RWPE1 (cell line): ENCODE measurements around the gene EFNA5.
"Not testable (repeated sequence)": the region's sequence is repeated elsewhere in the genome, so short reads cannot be mapped to it uniquely, and the experiment has no call there.

Source experiments
- CTCF ChIA-PET: fragments of 350-600 bp; sonication (Branson Sonifier 250); formaldehyde crosslinking; extraction: SDS; loops from one replicate; lab custom pipeline; 2021; lab: Yijun Ruan, JAX
- POLR2A ChIA-PET: fragments of 400-600 bp; formaldehyde crosslinking; extraction: SDS; loops from one replicate; lab custom pipeline; 2020; ENCODE audit warnings: antibody characterized with exemption; ENCODE audit not compliant: low non-redundant PET; lab: Yijun Ruan, JAX
- DNase-seq: peaks from one replicate; pipeline ENCODE4 v3.0.0; 2012; ENCODE audit warnings: low spot score
- H3K27ac ChIP-seq: fragments of 450-650 bp; 2 replicates; pipeline ENCODE4 v1.5.1; 2017
- CTCF ChIP-seq: fragments of 450-650 bp; conservative IDR thresholded peaks from 2 replicates; pipeline ENCODE4 v1.5.1; 2017; ENCODE audit warnings: low read depth, mild to moderate bottlenecking

Gene EFNA5

GRCh38 chr5:107435061-107435460 lies 235.7 kb downstream of the EFNA5 start:
- ChIA-PET CTCF (no interaction called here), POLR2A (no interaction called here)
- no peak for TF ChIP-seq CTCF
- DNase-seq, result no peak
- no peak overlapping the region for H3K27ac ChIP-seq

- CTCF ChIA-PET, H3K27ac ChIP-seq, POLR2A ChIA-PET, DNase-seq: not testable (repeated sequence)
These were observed 237.1 kb downstream of the EFNA5 start for GRCh38 chr5:107433646-107434045.

- ChIA-PET POLR2A (no interaction called here), CTCF (interaction anchor here (0.7 kb wide), 1 partner anchor 22 kb away, joined by 3 read pairs; no protein-coding TSS in a partner anchor)
- TF ChIP-seq CTCF, result no peak
- no peak overlapping the region for H3K27ac ChIP-seq
- DNase-seq, result peak; percentile 56
These were observed 238.7 kb downstream of the EFNA5 start for GRCh38 chr5:107431998-107432397.

- TF ChIP-seq CTCF, result no peak
- H3K27ac ChIP-seq, result no peak overlapping the region
- ChIA-PET POLR2A (no interaction called here), CTCF (interaction anchor here (0.7 kb wide), 1 partner anchor 23 kb away, joined by 3 read pairs; no protein-coding TSS in a partner anchor)
- no peak for DNase-seq
These were observed 239.2 kb downstream of the EFNA5 start for GRCh38 chr5:107431536-107431935.

GRCh38 chr5:107430071-107430625 lies 240.6 kb downstream of the EFNA5 start:
- ChIA-PET POLR2A (no interaction called here), CTCF (interaction anchor here (0.6 kb wide), 1 partner anchor 1048 kb away, joined by 4 read pairs; no protein-coding TSS in a partner anchor)
- no peak for TF ChIP-seq CTCF
- DNase-seq, result no peak
- no peak overlapping the region for H3K27ac ChIP-seq

- POLR2A ChIA-PET, result no interaction called here
- CTCF ChIA-PET, result no interaction called here
- DNase-seq, result no peak
- no peak for TF ChIP-seq CTCF
- no peak overlapping the region for H3K27ac ChIP-seq
These were observed 242.4 kb downstream of the EFNA5 start for GRCh38 chr5:107428303-107428813.

- ChIA-PET POLR2A (no interaction called here), CTCF (interaction anchor here (0.7 kb wide), 1 partner anchor 42 kb away, joined by 6 read pairs; no protein-coding TSS in a partner anchor)
- no peak for DNase-seq
- no peak overlapping the region for H3K27ac ChIP-seq
- no peak for TF ChIP-seq CTCF
These were observed 243.9 kb downstream of the EFNA5 start for GRCh38 chr5:107426872-107427271.
